H1 (cell line): ENCODE data around the gene ZNF618. TPM values are rescaled to one million over a fixed set of nuclear protein-coding genes. Genes with fewer than 3 reads are reported as not detected.

Experiments used
- KDM4A ChIP-seq: IDR thresholded peaks from one replicate; pipeline ENCODE4 v1.7.1; 2012; ENCODE audit warnings: low read depth, mild to moderate bottlenecking, moderate library complexity, low read length, inconsistent platforms; ENCODE audit not compliant: severe bottlenecking
- RAD21 ChIP-seq, 2 experiments: IDR thresholded peaks in 1 of 2; conservative IDR thresholded peaks in 1 of 2; 2 replicates each; pipeline ENCODE4 v1.6.1; 2011; ENCODE audit warnings: low read depth in 2 of 2, low read length in 2 of 2, improper control_type of control experiment in 1 of 2, inconsistent platforms in 1 of 2, mild to moderate bottlenecking in 1 of 2, moderate library complexity in 1 of 2
- polyA plus RNA-seq, 7 experiments: library from polyadenylated mRNA; depleted of rRNA in 3 of 7; stranded (reverse) in 5 of 7; unstranded in 2 of 7; fragments of >200 nt in 5 of 7; fragments of 200-250 nt in 2 of 7; gene quantifications; 1 replicate in 5 of 7; 2 replicates in 1 of 7; 4 replicates in 1 of 7; pipeline versions ENCODE4 v1.2.1 to v1.2.3, GENCODE V29; 2011 to 2013; ENCODE audit warnings: missing spikeins in 2 of 7, mixed read lengths in 2 of 7
- total RNA-seq: library from RNA; stranded (reverse); fragmentation: NEBNext Ultra II Directional; extraction: Animal tissue kit (Norgen Biotek cat#: 25700); gene quantifications from 2 replicates; pipeline ENCODE4 v1.2.1, GENCODE V29; 2021
- TF ChIP-seq, protein P1 (sequence below): fragments of 300-600 bp; sonication (generic); IDR thresholded peaks from 2 replicates; pipeline ENCODE4 v1.7.1; 2012; ENCODE audit warnings: low read length, moderate library complexity, mild to moderate bottlenecking, inconsistent platforms; ENCODE audit not compliant: insufficient replicate concordance
- TF ChIP-seq, protein P2 (sequence below): IDR thresholded peaks from 2 replicates; pipeline ENCODE4 v1.6.1; 2011; ENCODE audit warnings: low read length, improper control_type of control experiment

ZNF618 gene
- total and polyA plus RNA-seq, 2 of the 8 experiments (the other 6 are each of a cell fraction or from before 2014, with no cell fraction given) = 9.6 to 28.5 TPM

DNA sequence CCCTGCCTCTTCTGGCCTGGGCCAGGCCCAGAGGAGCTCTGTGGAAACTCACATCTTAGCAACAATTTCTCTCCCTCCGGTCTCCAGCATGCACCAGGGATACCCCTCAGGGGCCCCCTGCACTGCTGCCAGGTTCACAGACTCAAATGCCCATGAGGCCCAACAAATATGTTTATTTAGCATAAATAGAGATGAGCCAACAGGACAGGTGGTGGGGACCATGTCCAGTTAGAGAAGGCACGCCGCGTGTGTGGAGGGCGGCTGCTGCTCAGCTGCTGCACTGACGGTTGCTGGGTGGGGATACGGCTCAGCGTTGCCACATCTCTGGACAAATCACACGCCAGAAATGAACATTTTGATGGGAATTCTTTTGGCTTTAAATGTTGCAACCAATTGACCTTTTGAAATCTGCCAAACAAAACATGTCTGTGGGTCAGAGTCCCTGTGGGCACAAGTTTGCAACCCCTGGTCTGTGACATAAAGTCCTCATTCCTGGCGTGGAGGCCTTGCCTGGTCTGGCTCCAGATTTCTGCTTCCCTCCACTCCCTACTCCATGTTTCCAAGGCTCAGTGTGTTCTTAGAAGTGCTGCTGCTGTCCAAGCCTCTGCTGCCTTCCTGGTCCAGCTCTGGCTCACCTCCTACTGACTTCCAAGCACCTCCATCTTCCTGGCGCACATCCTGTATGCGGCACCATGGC, 113.1 kb downstream of the ZNF618 start (continued):
- TF ChIP-seq, protein P1, sequence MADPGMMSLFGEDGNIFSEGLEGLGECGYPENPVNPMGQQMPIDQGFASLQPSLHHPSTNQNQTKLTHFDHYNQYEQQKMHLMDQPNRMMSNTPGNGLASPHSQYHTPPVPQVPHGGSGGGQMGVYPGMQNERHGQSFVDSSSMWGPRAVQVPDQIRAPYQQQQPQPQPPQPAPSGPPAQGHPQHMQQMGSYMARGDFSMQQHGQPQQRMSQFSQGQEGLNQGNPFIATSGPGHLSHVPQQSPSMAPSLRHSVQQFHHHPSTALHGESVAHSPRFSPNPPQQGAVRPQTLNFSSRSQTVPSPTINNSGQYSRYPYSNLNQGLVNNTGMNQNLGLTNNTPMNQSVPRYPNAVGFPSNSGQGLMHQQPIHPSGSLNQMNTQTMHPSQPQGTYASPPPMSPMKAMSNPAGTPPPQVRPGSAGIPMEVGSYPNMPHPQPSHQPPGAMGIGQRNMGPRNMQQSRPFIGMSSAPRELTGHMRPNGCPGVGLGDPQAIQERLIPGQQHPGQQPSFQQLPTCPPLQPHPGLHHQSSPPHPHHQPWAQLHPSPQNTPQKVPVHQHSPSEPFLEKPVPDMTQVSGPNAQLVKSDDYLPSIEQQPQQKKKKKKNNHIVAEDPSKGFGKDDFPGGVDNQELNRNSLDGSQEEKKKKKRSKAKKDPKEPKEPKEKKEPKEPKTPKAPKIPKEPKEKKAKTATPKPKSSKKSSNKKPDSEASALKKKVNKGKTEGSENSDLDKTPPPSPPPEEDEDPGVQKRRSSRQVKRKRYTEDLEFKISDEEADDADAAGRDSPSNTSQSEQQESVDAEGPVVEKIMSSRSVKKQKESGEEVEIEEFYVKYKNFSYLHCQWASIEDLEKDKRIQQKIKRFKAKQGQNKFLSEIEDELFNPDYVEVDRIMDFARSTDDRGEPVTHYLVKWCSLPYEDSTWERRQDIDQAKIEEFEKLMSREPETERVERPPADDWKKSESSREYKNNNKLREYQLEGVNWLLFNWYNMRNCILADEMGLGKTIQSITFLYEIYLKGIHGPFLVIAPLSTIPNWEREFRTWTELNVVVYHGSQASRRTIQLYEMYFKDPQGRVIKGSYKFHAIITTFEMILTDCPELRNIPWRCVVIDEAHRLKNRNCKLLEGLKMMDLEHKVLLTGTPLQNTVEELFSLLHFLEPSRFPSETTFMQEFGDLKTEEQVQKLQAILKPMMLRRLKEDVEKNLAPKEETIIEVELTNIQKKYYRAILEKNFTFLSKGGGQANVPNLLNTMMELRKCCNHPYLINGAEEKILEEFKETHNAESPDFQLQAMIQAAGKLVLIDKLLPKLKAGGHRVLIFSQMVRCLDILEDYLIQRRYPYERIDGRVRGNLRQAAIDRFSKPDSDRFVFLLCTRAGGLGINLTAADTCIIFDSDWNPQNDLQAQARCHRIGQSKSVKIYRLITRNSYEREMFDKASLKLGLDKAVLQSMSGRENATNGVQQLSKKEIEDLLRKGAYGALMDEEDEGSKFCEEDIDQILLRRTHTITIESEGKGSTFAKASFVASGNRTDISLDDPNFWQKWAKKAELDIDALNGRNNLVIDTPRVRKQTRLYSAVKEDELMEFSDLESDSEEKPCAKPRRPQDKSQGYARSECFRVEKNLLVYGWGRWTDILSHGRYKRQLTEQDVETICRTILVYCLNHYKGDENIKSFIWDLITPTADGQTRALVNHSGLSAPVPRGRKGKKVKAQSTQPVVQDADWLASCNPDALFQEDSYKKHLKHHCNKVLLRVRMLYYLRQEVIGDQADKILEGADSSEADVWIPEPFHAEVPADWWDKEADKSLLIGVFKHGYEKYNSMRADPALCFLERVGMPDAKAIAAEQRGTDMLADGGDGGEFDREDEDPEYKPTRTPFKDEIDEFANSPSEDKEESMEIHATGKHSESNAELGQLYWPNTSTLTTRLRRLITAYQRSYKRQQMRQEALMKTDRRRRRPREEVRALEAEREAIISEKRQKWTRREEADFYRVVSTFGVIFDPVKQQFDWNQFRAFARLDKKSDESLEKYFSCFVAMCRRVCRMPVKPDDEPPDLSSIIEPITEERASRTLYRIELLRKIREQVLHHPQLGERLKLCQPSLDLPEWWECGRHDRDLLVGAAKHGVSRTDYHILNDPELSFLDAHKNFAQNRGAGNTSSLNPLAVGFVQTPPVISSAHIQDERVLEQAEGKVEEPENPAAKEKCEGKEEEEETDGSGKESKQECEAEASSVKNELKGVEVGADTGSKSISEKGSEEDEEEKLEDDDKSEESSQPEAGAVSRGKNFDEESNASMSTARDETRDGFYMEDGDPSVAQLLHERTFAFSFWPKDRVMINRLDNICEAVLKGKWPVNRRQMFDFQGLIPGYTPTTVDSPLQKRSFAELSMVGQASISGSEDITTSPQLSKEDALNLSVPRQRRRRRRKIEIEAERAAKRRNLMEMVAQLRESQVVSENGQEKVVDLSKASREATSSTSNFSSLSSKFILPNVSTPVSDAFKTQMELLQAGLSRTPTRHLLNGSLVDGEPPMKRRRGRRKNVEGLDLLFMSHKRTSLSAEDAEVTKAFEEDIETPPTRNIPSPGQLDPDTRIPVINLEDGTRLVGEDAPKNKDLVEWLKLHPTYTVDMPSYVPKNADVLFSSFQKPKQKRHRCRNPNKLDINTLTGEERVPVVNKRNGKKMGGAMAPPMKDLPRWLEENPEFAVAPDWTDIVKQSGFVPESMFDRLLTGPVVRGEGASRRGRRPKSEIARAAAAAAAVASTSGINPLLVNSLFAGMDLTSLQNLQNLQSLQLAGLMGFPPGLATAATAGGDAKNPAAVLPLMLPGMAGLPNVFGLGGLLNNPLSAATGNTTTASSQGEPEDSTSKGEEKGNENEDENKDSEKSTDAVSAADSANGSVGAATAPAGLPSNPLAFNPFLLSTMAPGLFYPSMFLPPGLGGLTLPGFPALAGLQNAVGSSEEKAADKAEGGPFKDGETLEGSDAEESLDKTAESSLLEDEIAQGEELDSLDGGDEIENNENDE = no peak
- TF ChIP-seq KDM4A (no peak), RAD21 (IDR thresholded peaks at IDR 0.05 in 1 of 2, conservative IDR thresholded peaks at IDR 0.05 in 1 of 2; ENCODE audit: low read depth in 2 of 2, low read length in 2 of 2) (no peak)
- TF ChIP-seq, protein P2, sequence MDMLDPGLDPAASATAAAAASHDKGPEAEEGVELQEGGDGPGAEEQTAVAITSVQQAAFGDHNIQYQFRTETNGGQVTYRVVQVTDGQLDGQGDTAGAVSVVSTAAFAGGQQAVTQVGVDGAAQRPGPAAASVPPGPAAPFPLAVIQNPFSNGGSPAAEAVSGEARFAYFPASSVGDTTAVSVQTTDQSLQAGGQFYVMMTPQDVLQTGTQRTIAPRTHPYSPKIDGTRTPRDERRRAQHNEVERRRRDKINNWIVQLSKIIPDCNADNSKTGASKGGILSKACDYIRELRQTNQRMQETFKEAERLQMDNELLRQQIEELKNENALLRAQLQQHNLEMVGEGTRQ = no peak
- TF ChIP-seq, all 59 proteins: peak for 0
